ENCODE measurements around the gene EEA1.

EEA1 gene

GRCh38 chr12:92898755-92899154 lies 30.3 kb downstream of the EEA1 start:
- TF ChIP-seq CTCF (conservative IDR thresholded peaks at IDR 0.05; ENCODE audit: low read length), result no peak
- DNase-seq (ENCODE audit: low read depth), result peak; percentile 31
- H3K4me3 ChIP-seq (ENCODE audit: low read length), result no peak overlapping the region

GRCh38 chr12:92897844-92898243 lies 31.3 kb downstream of the EEA1 start:
- H3K4me3 ChIP-seq (ENCODE audit: low read length), result no peak overlapping the region
- TF ChIP-seq CTCF (conservative IDR thresholded peaks at IDR 0.05; ENCODE audit: low read length), result no peak
- no peak for DNase-seq (ENCODE audit: low read depth)

- no peak overlapping the region for H3K4me3 ChIP-seq (ENCODE audit: low read length)
- no peak for TF ChIP-seq CTCF (conservative IDR thresholded peaks at IDR 0.05; ENCODE audit: low read length)
- no peak for DNase-seq (ENCODE audit: low read depth)
Measured at GRCh38 chr12:92890601-92891106, 38.4 kb downstream of the EEA1 start.

- no peak overlapping the region for H3K4me3 ChIP-seq (ENCODE audit: low read length)
- no peak for TF ChIP-seq CTCF (conservative IDR thresholded peaks at IDR 0.05; ENCODE audit: low read length)
- DNase-seq (ENCODE audit: low read depth), result no peak
Measured at GRCh38 chr12:92886131-92886530, 43.0 kb downstream of the EEA1 start.

- no peak for TF ChIP-seq CTCF (conservative IDR thresholded peaks at IDR 0.05; ENCODE audit: low read length)
- H3K4me3 ChIP-seq (ENCODE audit: low read length), result no peak overlapping the region
- DNase-seq (ENCODE audit: low read depth), result no peak
Measured at GRCh38 chr12:92879698-92880322, 49.3 kb downstream of the EEA1 start.

GRCh38 chr12:92877904-92878303 lies 51.2 kb downstream of the EEA1 start:
- TF ChIP-seq CTCF (conservative IDR thresholded peaks at IDR 0.05; ENCODE audit: low read length), result no peak
- DNase-seq (ENCODE audit: low read depth), result no peak

GRCh38 chr12:92876496-92876895 lies 52.6 kb downstream of the EEA1 start:
- DNase-seq (ENCODE audit: low read depth), result no peak
- no peak overlapping the region for H3K4me3 ChIP-seq (ENCODE audit: low read length)
- no peak for TF ChIP-seq CTCF (conservative IDR thresholded peaks at IDR 0.05; ENCODE audit: low read length)

More at GRCh38 chr12:92877904-92878303, 51.2 kb downstream of the EEA1 start:
- H3K4me3 ChIP-seq (ENCODE audit: low read length), result no peak overlapping the region

All from AG10803 (cell line).